Bronchial epithelial cell (primary cell): ENCODE results near the gene OPRD1. TPM values are rescaled to one million over a fixed set of nuclear protein-coding genes. Genes with fewer than 3 reads are reported as not detected.

Experiments used
- DNase-seq: peaks from one replicate; pipeline ENCODE4 v3.0.0-alpha.2; 2010; ENCODE audit warnings: low read depth
- FAIRE-seq: peaks from 2 replicates; lab custom pipeline; 2011; peaks lifted over from hg19 to GRCh38; lab: Jason Lieb, UNC
- H3K27me3 ChIP-seq: 2 replicates; pipeline ENCODE4 v1.5.1; 2011; ENCODE audit warnings: low read length; ENCODE audit not compliant: control insufficient read depth, insufficient read depth
- H3K36me3 ChIP-seq: 2 replicates; pipeline ENCODE4 v1.5.1; 2011; ENCODE audit warnings: low read length; ENCODE audit not compliant: control insufficient read depth, insufficient read depth
- H3K4me3 ChIP-seq: 2 replicates; pipeline ENCODE4 v1.5.1; 2011; ENCODE audit warnings: mild to moderate bottlenecking, low read depth, low read length, control low read depth
- total RNA-seq: library from RNA; depleted of rRNA; stranded (reverse); fragments of >200 nt; gene quantifications from 2 replicates; pipeline ENCODE4 v1.2.1, GENCODE V29; 2014
- TF ChIP-seq, protein P1 (sequence below): IDR thresholded peaks from 2 replicates; pipeline ENCODE4 v1.5.1; 2011; ENCODE audit warnings: mild to moderate bottlenecking, moderate library complexity, low read length, control low read depth, inconsistent platforms; ENCODE audit not compliant: insufficient read depth, severe bottlenecking

OPRD1 gene
- total RNA-seq, 1 donor from 2014 or later: under 0.01 TPM

- Histone ChIP-seq H3K36me3 (peaks cover 2% of the 10 kb centered on the region), H3K4me3 (no peak overlapping the region), H3K27me3 (no peaks in the 10 kb centered on the region)
- DNase-seq (no peak), FAIRE-seq (peak; percentile 28)
- TF ChIP-seq, protein P1, sequence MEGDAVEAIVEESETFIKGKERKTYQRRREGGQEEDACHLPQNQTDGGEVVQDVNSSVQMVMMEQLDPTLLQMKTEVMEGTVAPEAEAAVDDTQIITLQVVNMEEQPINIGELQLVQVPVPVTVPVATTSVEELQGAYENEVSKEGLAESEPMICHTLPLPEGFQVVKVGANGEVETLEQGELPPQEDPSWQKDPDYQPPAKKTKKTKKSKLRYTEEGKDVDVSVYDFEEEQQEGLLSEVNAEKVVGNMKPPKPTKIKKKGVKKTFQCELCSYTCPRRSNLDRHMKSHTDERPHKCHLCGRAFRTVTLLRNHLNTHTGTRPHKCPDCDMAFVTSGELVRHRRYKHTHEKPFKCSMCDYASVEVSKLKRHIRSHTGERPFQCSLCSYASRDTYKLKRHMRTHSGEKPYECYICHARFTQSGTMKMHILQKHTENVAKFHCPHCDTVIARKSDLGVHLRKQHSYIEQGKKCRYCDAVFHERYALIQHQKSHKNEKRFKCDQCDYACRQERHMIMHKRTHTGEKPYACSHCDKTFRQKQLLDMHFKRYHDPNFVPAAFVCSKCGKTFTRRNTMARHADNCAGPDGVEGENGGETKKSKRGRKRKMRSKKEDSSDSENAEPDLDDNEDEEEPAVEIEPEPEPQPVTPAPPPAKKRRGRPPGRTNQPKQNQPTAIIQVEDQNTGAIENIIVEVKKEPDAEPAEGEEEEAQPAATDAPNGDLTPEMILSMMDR: no peak
Observed at GRCh38 chr1:28885977-28886730, 74.2 kb downstream of the OPRD1 start.

DNA sequence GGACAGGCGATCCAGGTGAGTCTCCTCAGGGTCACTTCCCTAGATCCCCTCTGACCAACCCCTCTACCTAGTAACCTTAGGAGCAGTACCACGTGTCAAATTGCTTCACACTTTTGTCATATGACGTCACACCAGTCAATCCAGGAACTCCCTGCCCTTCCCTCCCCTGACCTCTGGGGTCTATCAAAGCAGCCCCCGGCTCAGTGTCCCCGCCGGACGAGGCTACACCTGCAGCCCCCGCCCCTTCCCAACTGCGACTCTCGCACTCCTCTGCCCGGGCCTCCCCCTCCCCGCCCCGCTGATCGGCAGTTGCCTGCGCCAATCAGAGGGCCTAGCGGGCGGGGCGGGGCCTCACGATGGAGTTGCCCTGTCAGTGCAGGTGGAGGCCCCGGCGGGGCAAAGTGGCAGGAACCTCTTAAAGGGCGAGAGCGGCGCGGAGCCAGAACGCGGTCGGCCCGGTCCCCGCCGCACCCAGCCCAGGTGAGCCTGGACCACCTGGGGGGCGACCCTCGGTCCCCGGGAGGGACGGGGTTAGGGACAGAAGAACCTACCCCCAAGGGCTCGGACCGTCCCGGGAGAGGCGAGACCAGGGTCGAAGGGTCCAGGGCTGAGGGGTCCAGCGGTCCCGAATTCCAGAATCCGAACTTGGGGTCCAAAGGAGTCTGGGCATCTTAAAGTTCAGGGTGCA, 74.9 kb downstream of the OPRD1 start:
- TF ChIP-seq, protein P1: no peak
- FAIRE-seq (no peak), DNase-seq (peak; percentile 62)
- H3K27me3 ChIP-seq: no peaks in the 10 kb centered on the region
- peaks cover 2% of the 10 kb centered on the region for H3K36me3 ChIP-seq
- peak overlapping the region; percentile 99 for H3K4me3 ChIP-seq

- TF ChIP-seq, protein P1: no peak
- DNase-seq (no peak), FAIRE-seq (no peak)
- Histone ChIP-seq H3K27me3 (no peaks in the 10 kb centered on the region), H3K4me3 (peak overlapping the region; percentile 99), H3K36me3 (peaks cover 2% of the 10 kb centered on the region)
Observed at GRCh38 chr1:28887419-28887834, 75.5 kb downstream of the OPRD1 start.

GRCh38 chr1:28887835-28888682, 76.1 kb downstream of the OPRD1 start:
- DNase-seq (no peak), FAIRE-seq (no peak)
- peaks cover 2% of the 10 kb centered on the region for H3K36me3 ChIP-seq
- peak overlapping the region; percentile 99 for H3K4me3 ChIP-seq
- H3K27me3 ChIP-seq: no peaks in the 10 kb centered on the region
- TF ChIP-seq, protein P1: no peak

DNA sequence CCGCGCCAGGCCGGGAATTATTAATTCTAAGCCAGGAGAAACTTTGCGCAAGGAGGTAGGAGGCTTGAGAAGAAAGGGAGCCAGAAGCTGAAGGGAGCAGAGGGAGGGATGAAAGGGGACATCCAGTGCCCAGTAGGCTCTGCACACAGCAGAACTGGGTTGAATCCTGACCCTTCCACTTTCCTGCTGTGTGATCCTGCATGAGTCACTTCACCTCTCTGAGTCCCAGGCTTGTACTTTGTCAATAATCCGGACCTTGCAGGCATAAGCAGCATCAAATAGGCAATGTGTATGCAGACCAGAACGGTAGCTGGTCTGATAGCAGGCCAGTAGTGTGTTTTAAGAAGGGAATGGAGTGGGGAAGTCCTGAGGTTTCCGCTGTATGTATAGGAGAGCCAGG, 76.9 kb downstream of the OPRD1 start:
- Histone ChIP-seq H3K27me3 (no peaks in the 10 kb centered on the region), H3K36me3 (peaks cover 4% of the 10 kb centered on the region), H3K4me3 (no peak overlapping the region)
- no peak for DNase-seq
- FAIRE-seq: no peak
- TF ChIP-seq, protein P1: no peak
